GM23338 (cell line): ENCODE data around the gene SLF2. TPM values are rescaled to one million over a fixed set of nuclear protein-coding genes. Genes with fewer than 3 reads are reported as not detected.

Experiments used
- ATAC-seq: fragments of 200-7000 bp; cut with Tn5 transposase; 3 replicates; pipeline ENCODE4 v1.9.1; 2020
- DNase-seq: peaks from one replicate; pipeline ENCODE4 v3.0.0-alpha.2; 2015; ENCODE audit warnings: low spot score
- H2AFZ ChIP-seq: fragments of 200-600 bp; sonication (generic); 2 replicates; pipeline ENCODE4 v1.8.0; 2016; ENCODE audit warnings: antibody characterized with exemption, mild to moderate bottlenecking, moderate library complexity
- H3F3A ChIP-seq: fragments of 200-600 bp; sonication (generic); replicated peaks from 2 replicates; pipeline ENCODE4 v1.8.0; 2017; ENCODE audit warnings: antibody characterized with exemption, mixed run types, low read depth
- H3K27ac ChIP-seq: fragments of 200-600 bp; sonication (generic); 2 replicates; pipeline ENCODE4 v1.6.1; 2016; ENCODE audit warnings: low read depth
- H3K27me3 ChIP-seq: fragments of 200-600 bp; sonication (generic); 2 replicates; pipeline ENCODE4 v1.8.0; 2016; ENCODE audit warnings: mild to moderate bottlenecking, mixed run types, moderate library complexity; ENCODE audit not compliant: insufficient read depth
- H3K36me3 ChIP-seq: fragments of 200-600 bp; sonication (generic); 2 replicates; pipeline ENCODE4 v1.8.0; 2016; ENCODE audit warnings: mild to moderate bottlenecking; ENCODE audit not compliant: insufficient read depth
- H3K4me1 ChIP-seq: fragments of 200-600 bp; sonication (generic); 2 replicates; pipeline ENCODE4 v1.8.0; 2016; ENCODE audit warnings: mild to moderate bottlenecking, moderate library complexity; ENCODE audit not compliant: insufficient read depth
- H3K4me2 ChIP-seq: fragments of 200-600 bp; sonication (generic); 2 replicates; pipeline ENCODE4 v1.7.1; 2017; ENCODE audit warnings: mixed run types
- H3K4me3 ChIP-seq: fragments of 200-600 bp; sonication (generic); 2 replicates; pipeline ENCODE4 v1.6.1; 2016; ENCODE audit warnings: mixed run types
- H3K79me2 ChIP-seq: fragments of 200-600 bp; sonication (generic); replicated peaks from 2 replicates; pipeline ENCODE4 v1.8.0; 2017; ENCODE audit warnings: mild to moderate bottlenecking; ENCODE audit not compliant: insufficient read depth
- H3K9me2 ChIP-seq: fragments of 200-600 bp; sonication (generic); 2 replicates; pipeline ENCODE4 v1.8.0; 2017; ENCODE audit not compliant: insufficient read depth
- H4K20me1 ChIP-seq: fragments of 200-600 bp; sonication (generic); replicated peaks from 2 replicates; pipeline ENCODE4 v1.8.0; 2017; ENCODE audit warnings: mild to moderate bottlenecking; ENCODE audit not compliant: insufficient read depth
- H3K27ac Mint-ChIP-seq: 2 replicates; pipeline ENCODE4 v1.8.0; 2020; ENCODE audit warnings: inconsistent platforms, mild to moderate bottlenecking, moderate library complexity, mixed read lengths
- H3K27me3 Mint-ChIP-seq: 3 replicates; pipeline ENCODE4 v1.8.0; 2022; ENCODE audit warnings: low read depth, mild to moderate bottlenecking, moderate library complexity, mixed read lengths, inconsistent platforms; ENCODE audit not compliant: insufficient read depth, poor library complexity
- H3K36me3 Mint-ChIP-seq: 3 replicates; pipeline ENCODE4 v1.8.0; 2021; ENCODE audit warnings: low read depth, mild to moderate bottlenecking, inconsistent platforms, moderate library complexity, mixed read lengths
- H3K4me1 Mint-ChIP-seq: 3 replicates; pipeline ENCODE4 v1.8.0; 2020; ENCODE audit warnings: mild to moderate bottlenecking, inconsistent platforms, mixed read lengths
- H3K4me3 Mint-ChIP-seq: 3 replicates; pipeline ENCODE4 v1.8.0; 2021; ENCODE audit warnings: moderate library complexity, mild to moderate bottlenecking, inconsistent platforms, mixed read lengths
- H3K9me3 Mint-ChIP-seq: 3 replicates; pipeline ENCODE4 v1.8.0; 2020; ENCODE audit warnings: moderate library complexity, mild to moderate bottlenecking, inconsistent platforms, mixed read lengths
- CREB1 ChIP-seq: fragments of 250-450 bp; sonication (Bioruptor Pico); IDR thresholded peaks from 2 replicates; pipeline ENCODE4 v1.5.0; 2020; ENCODE audit warnings: low read depth, mild to moderate bottlenecking, moderate library complexity
- CTCF ChIP-seq, 2 experiments: fragments of 200-600 bp in 1 of 2; sonication (generic) in 1 of 2; conservative IDR thresholded peaks; 2 replicates each; pipeline versions ENCODE4 v1.5.1 to v1.6.1; 2016 to 2017; ENCODE audit warnings: antibody characterized with exemption in 2 of 2, low read depth in 2 of 2, mild to moderate bottlenecking in 2 of 2, moderate library complexity in 1 of 2
- ETS1 ChIP-seq: IDR thresholded peaks from 2 replicates; pipeline ENCODE4 v1.6.1; 2016; ENCODE audit warnings: antibody characterized with exemption
- EZH2 ChIP-seq: fragments of 200-600 bp; sonication (generic); IDR thresholded peaks from one replicate; pipeline ENCODE4 v1.8.0; 2017; ENCODE audit warnings: antibody characterized with exemption, mild to moderate bottlenecking, low read depth; ENCODE audit not compliant: unreplicated experiment
- EZH2phosphoT487 ChIP-seq: fragments of 200-600 bp; sonication (generic); IDR thresholded peaks from one replicate; pipeline ENCODE4 v1.8.1; 2018; ENCODE audit warnings: antibody characterized with exemption; ENCODE audit not compliant: unreplicated experiment
- JUNB ChIP-seq: IDR thresholded peaks from one replicate; pipeline ENCODE4 v1.6.1; 2016; ENCODE audit warnings: antibody characterized with exemption; ENCODE audit not compliant: unreplicated experiment
- NANOG ChIP-seq: IDR thresholded peaks from 2 replicates; pipeline ENCODE4 v1.6.1; 2016; ENCODE audit warnings: antibody characterized with exemption, borderline replicate concordance
- REST ChIP-seq: IDR thresholded peaks from one replicate; pipeline ENCODE4 v1.6.1; 2018; ENCODE audit warnings: antibody characterized with exemption; ENCODE audit not compliant: unreplicated experiment
- STAT1 ChIP-seq: IDR thresholded peaks from one replicate; pipeline ENCODE4 v1.6.1; 2016; ENCODE audit warnings: antibody characterized with exemption; ENCODE audit not compliant: unreplicated experiment
- ZNF114 ChIP-seq: fragments of 250-450 bp; sonication (Bioruptor Pico); IDR thresholded peaks from 2 replicates; pipeline ENCODE4 v1.5.0; 2020; ENCODE audit warnings: mild to moderate bottlenecking, moderate library complexity
- ZNF331 ChIP-seq: fragments of 250-450 bp; sonication (Bioruptor Pico); IDR thresholded peaks from 2 replicates; pipeline ENCODE4 v1.5.0; 2020; ENCODE audit warnings: low read depth, mild to moderate bottlenecking, moderate library complexity
- polyA plus RNA-seq: library from polyadenylated mRNA; unstranded; fragments of >200 nt; fragmentation: Nextera tagmentation; extraction: Ambion mirVana; gene quantifications from 2 replicates; pipeline ENCODE4 v1.2.1, GENCODE V29; 2016
- total RNA-seq: library from RNA; depleted of rRNA; stranded (reverse); fragments of >200 nt; shearing (Covaris generic); gene quantifications from 2 replicates; pipeline ENCODE4 v1.2.3, GENCODE V29; 2014

Gene SLF2
- total and polyA plus RNA-seq, 2 experiments from 2014 or later = 13.6 to 22.1 TPM

GRCh38 chr10:100960251-100960650, 47.5 kb downstream of the SLF2 start:
- Histone ChIP-seq H3K27me3 (no peaks in the 10 kb centered on the region), H3K79me2 (no peaks in the 10 kb centered on the region), H3K4me3 (no peak overlapping the region), H3K36me3 (peaks cover 16% of the 10 kb centered on the region), H3K9me2 (no peaks in the 10 kb centered on the region), H3F3A (no peaks in the 10 kb centered on the region), H3K4me2 (no peak overlapping the region), H4K20me1 (peaks cover 9% of the 10 kb centered on the region), H3K4me1 (no peaks in the 10 kb centered on the region), H3K27ac (no peak overlapping the region), H2AFZ (no peak overlapping the region)
- no peak overlapping the region for H3K4me3 Mint-ChIP-seq
- no peak overlapping the region for H3K27ac Mint-ChIP-seq
- H3K9me3 Mint-ChIP-seq = no peaks in the 10 kb centered on the region
- H3K36me3 Mint-ChIP-seq = peaks cover 36% of the 10 kb centered on the region; the same call in 2 of the 3 replicates
- no peak for DNase-seq
- no peak for ATAC-seq
- TF ChIP-seq NANOG (no peak), CTCF (conservative IDR thresholded peaks at IDR 0.05; ENCODE audit: low read depth in 2 of 2) (no peak), ZNF114 (CRISPR knock-in tag) (no peak), ZNF331 (CRISPR knock-in tag) (no peak)
- no peaks in the 10 kb centered on the region for H3K27me3 Mint-ChIP-seq
- no peaks in the 10 kb centered on the region for H3K4me1 Mint-ChIP-seq

- no peak overlapping the region for H3K4me3 Mint-ChIP-seq
- Histone ChIP-seq H2AFZ (no peak overlapping the region), H3K27me3 (no peaks in the 10 kb centered on the region), H3F3A (no peaks in the 10 kb centered on the region), H3K27ac (no peak overlapping the region), H3K9me2 (no peaks in the 10 kb centered on the region), H3K4me1 (no peaks in the 10 kb centered on the region), H3K4me3 (no peak overlapping the region), H3K4me2 (no peak overlapping the region), H4K20me1 (peaks cover 9% of the 10 kb centered on the region), H3K79me2 (no peaks in the 10 kb centered on the region), H3K36me3 (0 out of 2 replicates have a peak, but pooled peaks cover 10% of the 10 kb centered on the region)
- no peaks in the 10 kb centered on the region for H3K27me3 Mint-ChIP-seq
- no peak for ATAC-seq
- no peak for DNase-seq
- H3K36me3 Mint-ChIP-seq = peaks cover 24% of the 10 kb centered on the region; the same call in 2 of the 3 replicates
- no peaks in the 10 kb centered on the region for H3K9me3 Mint-ChIP-seq
- no peak overlapping the region for H3K27ac Mint-ChIP-seq
- H3K4me1 Mint-ChIP-seq = 0 out of 3 replicates have a peak, but pooled peaks cover 1% of the 10 kb centered on the region
- TF ChIP-seq NANOG = no peak
- TF ChIP-seq CREB1 (CRISPR knock-in tag) = no peak
- TF ChIP-seq JUNB = no peak
- no peak for TF ChIP-seq REST
- no peak for TF ChIP-seq STAT1
- TF ChIP-seq ETS1 = no peak
- no peak for TF ChIP-seq EZH2phosphoT487
- TF ChIP-seq ZNF331 (CRISPR knock-in tag) = no peak
- no peak for TF ChIP-seq EZH2
Measured at GRCh38 chr10:100962351-100963080, 49.8 kb downstream of the SLF2 start.
